GM19351 (cell line): Measurements from ENCODE around the gene OSBPL6.
A peak's percentile ranks its signal among the peaks of the same experiment; 100 is the strongest.

ENCODE experiments used
- ATAC-seq: cut with Tn5 transposase; IDR thresholded peaks from one replicate; pipeline ENCODE4 v1.9.1; 2021; ENCODE audit warnings: mild to moderate bottlenecking, moderate library complexity; ENCODE audit not compliant: unreplicated experiment

OSBPL6 gene

DNA sequence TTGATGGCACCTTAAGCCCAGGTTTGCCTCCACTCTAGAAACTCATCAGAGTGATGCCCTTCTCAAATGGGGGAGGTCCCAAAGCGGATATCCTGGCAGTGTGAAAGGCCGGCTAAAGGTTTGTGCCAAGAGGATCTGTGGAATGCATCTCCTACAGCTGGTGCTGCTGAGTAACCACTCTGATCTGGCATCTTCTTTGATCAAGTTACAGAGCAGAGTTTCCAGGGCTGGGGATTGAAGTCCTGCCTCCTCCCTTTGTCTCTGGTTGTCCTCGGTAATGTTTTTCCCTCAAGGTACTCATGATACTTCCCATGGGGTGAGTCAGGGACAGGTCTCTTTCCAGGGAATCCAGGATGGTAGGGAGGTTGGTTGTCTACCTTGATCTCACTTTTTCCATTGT lies 232.1 kb downstream of the OSBPL6 start:
- ATAC-seq = no peak

- ATAC-seq = no peak
These were observed 233.1 kb downstream of the OSBPL6 start for GRCh38 chr2:178427458-178427857.

DNA sequence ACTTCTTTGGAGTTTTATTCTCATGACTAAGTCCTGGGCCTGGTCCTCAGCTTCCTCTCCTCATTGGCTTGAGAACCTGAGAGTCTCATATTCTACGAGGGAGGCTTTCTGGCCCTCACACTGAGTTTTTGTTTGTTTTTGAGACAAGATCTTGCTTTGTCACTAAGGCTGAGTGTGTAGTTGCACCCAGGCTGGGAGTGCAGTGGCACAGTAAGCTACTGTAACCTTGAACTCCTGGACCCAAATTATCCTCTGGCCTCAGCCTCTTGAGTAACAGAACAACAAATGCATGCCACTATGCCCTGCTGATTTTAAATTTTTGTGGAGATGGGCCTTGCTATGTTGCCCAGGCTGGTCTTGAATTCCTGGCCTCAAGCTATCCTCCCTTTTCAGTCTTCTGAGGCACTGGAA lies 234.1 kb downstream of the OSBPL6 start:
- no peak for ATAC-seq

DNA sequence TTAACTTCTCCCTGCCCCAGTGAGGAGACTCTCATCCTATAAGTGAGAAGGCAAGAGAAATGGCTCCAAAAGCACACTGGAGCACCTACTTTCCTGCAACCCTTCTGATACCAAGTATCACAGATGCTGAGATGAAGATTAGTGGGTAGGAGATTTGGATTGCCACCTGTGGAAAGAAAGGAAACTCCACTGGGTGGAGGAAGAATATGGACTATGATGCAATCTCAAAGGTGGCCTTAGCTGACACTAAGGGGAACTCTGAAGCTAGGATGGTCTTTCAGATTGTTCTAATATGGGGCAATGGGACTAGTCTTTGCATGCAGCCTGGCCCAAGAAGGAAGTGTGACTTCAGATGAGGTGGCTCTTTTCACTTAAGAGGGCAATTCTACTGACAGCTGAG lies 235.0 kb downstream of the OSBPL6 start:
- ATAC-seq = no peak

- ATAC-seq = no peak
These were observed 242.3 kb downstream of the OSBPL6 start for GRCh38 chr2:178436662-178437061.

GRCh38 chr2:178441426-178441825 lies 247.1 kb downstream of the OSBPL6 start:
- no peak for ATAC-seq

GRCh38 chr2:178448968-178449661 lies 254.8 kb downstream of the OSBPL6 start:
- ATAC-seq = no peak

GRCh38 chr2:178449700-178450523 lies 255.6 kb downstream of the OSBPL6 start:
- no peak for ATAC-seq

GRCh38 chr2:178450524-178450773 lies 256.1 kb downstream of the OSBPL6 start:
- peak; percentile 52 for ATAC-seq

GRCh38 chr2:178450774-178451525 lies 256.6 kb downstream of the OSBPL6 start, which contains the start of the genes PJVK and PRKRA:
PJVK (plus strand) TSS chr2:178451378; CDS start chr2:178453410, 2,032 bp downstream.
PRKRA (minus strand) TSS chr2:178451175; CDS start chr2:178451030, 145 bp downstream.
- ATAC-seq = peak; percentile 73

DNA sequence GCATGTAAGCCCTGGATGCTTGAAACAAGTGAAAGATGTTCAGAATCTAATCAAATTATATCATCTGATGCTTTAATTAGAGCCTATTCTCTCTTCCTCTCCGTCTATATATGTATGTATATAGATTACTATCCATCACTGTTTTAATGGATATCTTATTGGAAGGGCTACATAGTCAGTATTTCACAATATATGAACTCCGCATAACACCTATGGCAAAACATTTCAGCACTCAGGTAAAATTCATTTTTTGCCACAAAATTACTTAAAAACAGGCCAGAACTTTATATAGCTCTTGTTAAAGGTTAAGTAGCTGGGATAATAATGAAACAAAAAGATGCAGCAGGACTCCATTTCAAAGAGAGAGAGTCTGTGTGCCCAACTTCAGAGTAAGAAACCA lies 258.0 kb downstream of the OSBPL6 start:
- ATAC-seq = no peak
